T-helper 2 cell (primary cell): ENCODE measurements around the gene FOXO3.
A peak's percentile ranks its signal among the peaks of the same experiment; 100 is the strongest.

Experiments used
- DNase-seq, 5 experiments: peaks; one replicate each; pipeline versions ENCODE4 v3.0.0 to v3.0.0-alpha.2; 2012 to 2022

The FOXO3 gene

DNA sequence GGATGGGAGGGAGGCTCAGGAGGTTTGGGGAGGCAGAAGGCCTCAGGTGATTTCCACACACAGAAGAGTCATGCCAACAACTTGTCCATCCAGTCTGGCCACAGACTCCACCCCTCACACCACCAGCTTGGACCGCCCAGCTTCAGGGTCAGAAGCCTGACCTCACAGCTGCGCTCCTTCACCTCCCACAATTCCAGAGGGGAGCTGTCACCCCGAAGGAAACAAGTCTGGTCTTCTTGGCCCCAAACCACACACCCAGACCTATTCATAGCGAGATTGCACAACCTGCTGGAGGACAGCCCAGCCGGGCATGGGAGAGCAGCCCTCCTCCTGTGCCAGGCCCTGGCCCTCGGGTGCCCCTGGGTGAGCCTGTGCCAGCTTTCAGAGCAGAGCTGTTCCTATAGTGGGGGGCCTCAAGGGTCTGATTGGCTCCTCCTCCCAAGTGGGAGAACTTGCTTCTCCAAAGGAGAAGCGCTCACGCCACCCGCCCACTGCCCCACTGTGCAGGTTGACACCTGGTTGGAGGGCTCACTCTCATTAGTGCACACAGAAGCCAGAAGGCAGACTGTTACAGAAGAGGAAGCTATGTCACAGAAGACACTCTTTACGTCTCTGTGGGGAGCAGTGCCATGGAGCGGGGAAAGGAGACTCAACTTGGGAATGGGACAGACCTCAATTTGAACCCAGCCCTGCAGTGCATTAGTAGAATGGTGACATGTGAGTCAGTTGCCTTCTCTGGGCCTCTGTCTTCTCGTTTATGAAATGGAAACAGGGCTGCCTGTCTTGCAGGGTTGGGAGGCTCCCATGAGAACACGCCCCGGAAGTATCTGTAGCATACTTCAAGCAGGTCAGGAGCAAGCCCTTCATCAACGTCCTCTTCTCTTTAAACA is 128.8 kb downstream of the FOXO3 start:
- no peak for DNase-seq

DNA sequence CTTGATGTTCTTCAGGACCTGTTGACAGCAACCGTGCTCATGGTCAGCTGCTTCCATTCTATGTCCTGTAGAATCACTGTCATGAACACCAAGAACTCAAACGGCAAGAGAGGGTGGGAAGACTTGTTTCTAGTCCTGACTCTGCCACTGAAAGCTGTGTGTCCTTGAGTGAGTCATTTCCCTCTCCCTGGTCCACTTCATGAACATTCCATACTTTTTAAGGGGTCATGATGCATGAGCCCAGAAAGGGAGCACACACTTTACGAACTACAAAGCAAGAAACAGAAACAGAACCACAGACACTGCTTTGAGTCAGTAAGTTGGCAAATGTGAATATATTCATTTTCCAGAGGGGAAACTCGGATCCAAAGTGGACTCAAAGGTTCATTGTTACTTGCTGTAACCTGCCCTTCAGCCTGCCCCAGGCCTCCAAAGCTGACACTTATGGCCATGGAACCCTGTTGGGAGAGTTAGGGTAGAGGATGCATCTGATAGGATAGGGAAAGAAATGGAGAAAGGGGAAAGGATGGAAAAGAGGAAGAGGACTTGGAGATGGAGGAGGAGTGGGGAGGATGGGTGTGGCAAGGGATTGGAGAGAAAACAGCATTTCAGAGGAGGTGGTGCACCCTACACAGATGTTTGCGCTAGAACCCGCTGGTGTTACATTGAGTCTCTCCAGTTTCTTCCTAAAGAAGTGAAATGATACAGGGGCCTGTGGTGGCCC is 129.8 kb downstream of the FOXO3 start:
- no peak for DNase-seq

DNA sequence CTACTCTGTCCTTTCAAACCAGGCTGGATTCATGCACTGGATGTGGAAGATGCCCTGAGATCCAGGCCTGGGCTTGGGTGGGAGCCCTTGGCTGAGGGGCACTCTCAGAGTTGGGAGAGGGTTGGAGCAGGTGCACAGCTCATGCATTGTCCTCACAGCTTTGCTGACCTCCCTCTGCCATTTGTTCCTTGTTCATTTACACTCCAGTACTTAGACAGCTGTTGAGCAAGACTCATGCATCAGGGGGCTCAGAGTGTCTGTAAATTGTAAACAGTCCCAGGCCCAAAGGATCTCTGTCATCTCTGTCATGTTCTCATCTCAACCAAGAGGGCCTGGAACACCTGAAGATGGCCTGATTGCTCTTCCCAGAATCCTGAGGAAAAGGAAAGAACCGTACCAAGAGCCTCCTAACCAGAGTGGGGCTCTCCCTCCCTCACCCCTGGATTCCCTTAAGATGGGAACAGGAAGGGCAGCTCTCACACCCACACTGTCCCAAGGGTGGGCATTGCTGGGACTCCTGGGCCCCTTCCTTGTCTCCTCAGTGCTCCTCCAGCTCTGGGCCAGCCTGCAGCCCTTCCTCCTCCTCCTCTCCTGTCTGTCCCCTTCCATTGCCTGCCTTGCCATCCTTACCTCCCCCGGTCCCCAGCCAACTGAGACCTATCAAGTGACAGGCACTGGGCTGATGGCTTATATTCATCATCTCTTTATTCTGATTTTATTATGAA is 132.9 kb downstream of the FOXO3 start:
- no peak for DNase-seq

DNA sequence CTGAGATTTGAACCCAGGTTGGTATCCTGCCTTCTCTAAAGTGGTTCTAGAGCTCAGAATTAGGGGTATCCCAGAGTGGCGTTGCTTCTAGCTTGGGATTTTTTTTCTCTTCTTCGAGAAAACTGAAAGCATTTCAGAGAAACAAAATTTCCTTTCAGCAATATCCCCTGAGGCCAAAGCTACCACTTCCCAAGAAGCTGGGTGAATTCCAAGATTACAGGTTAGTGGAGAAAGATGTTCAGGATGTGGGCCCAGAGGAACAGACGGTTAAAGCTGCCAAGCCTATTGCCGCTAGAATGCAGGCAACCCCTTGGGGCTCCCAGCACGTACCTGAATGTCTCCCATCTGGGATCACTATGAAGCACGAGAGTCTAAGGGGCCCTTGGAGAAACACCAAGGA is 134.1 kb downstream of the FOXO3 start:
- no peak for DNase-seq

DNA sequence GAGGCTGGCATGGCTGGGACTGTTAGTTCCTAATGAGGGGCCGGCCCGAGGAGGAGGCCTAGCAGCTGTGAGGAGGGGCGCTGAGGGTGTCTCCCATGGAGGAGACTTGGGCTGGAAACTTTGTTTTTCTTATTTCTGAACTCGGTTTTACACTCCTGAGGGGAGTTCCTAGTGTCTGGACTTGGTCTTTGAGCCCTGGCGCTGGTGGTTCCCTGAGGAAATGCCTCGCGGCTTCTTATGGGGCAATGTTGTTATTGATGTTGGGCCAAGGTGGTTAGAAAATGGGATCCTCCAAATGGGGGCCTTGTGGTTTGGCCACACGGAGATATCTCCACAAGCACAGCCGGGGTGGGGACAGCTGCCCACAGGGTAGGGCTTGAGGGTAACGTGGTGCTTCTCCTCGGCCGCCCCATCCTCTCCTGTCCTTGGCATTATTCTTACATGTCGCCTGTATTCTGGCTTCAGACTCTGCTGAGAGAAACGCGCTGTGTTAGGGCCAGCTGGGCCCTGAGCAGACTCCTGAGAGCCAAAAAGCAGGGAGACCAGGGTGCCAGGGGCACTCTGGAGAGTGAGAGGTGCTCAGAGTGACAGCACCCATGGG is 136.9 kb downstream of the FOXO3 start:
- no peak for DNase-seq

DNA sequence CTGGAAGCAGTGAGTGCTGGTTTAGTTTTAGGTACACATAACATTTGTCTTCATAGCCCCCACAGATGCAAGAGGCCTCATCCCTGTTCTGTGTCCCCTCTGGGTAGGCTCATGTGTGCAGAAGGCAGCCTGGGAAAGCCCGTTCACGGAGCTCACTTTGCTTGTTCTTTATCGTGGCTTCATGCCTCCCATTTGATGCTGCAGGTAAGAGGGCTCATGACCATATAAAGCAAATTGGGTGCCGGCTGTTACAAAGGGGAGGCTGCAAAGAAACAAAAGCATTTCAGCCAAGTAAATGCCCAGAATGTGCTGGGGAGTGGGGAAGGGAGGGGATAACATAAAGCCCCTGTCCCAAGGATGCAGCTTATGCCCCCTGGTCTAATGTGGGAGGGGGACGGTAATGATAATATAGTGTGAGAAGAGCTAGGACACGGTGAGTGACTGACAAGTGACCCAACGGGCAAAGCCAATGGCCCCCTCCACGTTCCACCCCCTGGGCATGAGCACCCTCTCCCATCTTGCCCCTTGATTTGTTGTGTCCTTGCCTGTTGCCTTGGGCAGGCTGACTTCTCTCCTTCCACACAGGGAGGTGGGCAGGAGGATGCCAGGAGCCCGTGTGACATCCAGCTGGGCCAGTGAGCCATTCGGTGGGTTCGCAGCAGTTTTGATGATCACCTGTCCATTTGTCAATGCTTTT is 138.0 kb downstream of the FOXO3 start:
- DNase-seq, result no peak

DNA sequence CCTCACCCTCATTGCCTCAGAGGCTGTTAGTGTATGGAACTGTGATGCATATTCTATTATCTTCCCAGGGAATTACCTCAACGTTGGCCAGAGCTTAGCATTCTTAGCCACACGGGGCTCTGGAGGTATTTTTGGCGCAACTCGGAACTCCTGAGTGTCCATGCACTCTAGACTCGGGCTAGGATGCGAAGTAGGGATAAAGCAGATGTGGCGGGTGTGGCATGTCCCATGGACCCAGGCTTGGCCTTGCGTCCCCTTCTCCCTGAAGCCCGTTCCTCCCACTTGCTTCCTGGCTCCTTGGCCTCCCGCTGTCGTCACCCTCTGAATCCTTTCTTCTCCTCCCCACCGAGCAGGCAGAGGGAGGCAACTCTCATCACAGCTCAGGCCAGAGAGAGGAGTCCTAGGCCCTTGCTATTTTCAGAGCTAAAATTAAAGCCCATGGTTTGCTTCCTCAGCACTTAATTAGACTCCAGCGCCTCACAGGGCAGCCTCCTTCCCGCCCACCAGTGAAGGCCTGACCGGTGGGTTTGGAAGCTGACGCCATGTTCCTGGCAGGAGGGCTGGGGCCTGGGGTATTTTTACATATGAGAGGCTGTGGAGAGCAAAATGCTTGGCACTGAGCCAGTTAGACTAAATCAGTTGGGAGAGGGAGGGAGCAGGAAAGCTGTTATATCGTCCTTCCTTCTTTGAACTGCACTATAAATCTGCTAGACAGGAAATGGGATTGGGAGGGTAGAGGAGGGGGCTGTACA is 138.7 kb downstream of the FOXO3 start:
- no peak for DNase-seq

DNA sequence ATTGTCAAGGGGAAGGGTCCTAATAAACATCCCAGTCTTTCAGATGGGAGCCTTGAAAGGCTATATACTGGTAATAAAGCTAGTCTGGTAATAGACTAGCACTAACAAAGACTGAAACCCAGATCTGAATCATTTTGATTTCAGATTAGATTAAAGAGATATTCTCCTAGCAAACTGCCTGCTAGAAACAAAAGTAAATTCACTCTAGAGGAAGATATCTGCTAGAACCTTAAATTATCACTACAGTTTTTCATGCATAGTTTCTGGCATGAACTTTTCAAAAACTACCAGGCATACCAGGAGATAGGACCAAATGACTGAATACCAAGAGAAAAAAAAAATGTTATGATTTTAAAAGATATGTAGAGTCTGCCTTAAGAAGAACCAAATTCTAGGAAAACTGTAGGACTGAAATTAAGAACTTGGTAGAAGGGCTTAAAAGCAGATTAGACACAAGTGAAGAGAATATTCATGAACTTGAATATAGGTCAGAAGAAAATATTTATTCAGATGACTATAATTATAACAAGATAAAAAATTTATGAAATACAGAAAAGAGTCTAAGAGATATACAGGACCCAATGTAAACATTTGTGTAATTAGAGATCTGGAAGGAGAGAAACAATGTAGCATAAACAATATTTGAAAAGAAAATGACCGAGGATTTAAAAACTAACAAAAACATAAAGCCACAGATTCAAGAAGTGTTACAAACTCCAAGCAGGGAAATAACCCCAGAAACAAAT is 141.6 kb downstream of the FOXO3 start:
- peak in 1 of 5 experiments; percentile 57 for DNase-seq

DNA sequence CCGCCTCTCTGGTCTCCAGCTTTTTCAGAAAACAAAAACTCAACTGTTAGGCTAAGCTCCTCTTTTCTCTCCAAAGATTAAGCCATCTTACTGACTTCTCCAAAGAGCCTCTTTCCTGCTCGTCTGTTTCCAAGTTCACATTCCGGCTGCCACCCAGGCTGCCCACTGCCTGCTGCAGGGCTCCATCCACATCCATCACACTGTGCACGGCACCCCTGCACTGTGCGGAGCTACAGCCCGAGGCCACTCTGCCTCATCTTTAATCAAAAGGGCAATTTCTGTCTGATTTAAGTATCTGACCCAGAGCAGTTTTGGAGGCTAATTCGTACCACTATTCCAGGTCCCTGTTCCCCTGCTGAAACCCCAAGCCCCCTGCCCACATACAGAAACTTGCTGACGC is 145.9 kb downstream of the FOXO3 start:
- DNase-seq, result no peak

DNA sequence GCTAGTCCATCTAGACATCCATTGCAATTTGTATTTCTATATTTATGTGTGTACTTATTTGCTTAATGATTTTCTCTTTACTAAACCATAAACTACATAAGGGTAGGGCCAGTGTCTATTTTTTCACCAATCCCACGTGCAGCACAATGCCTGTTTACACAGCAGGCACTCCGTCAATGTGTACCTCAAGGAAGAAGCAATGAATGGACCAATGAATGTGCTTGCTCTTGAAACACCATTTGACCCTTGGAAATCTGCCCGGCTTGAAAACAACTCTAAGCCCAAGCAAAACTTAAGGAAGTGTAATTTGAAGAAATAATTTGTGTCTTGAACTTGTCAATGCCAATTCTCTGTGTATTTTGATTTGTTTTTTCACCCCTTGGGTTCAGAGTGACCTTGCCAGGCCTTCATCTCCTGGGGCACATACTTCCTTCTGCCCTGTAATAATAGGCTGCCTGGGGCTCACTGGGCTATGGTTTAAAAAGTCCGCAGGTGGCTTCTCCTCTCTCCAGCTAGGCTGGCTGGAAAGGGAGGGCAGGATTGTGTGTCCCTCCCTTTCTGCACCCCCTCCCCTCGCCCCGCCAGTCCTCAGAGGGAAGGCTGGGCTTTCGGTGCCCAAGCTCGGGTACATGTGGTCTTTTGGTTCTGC is 146.7 kb downstream of the FOXO3 start:
- DNase-seq, result no peak

DNA sequence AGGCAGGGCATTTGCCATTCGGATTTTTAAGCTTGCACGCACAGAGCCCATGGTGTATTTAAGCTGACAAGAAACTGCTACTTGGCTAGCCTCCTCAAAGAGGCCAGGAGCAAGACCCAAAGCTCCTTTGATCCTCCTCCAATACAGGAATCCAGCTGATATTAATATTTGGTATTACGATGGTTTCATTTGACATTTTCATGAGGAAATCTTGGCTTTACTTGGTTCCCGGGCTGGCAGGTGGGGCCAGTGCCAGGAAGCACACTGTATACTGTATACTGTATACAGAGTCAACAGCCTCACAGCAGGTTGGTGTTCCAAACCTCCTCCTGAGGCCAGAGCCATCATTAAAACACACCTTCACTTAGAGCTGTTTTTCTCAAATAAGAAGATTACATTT is 149.3 kb downstream of the FOXO3 start:
- DNase-seq, result no peak

DNA sequence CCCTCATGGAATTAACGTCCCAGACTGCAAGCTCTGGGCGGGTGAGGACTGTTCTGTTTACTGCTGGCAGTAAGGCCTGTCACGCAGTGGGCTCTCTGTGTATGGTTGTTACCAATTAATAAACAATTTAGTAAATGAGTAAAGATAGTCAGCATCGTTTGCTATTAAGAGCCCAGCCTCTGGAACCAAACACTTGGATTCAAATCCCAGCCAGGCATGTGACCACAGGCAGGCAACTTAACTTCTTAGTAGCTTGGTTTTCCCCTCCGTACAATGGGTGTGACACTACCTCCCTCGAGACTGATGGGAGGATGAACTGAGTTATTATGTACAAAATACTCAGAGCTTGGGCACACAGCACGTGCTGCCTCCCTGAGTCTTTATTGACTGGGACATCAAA is 149.8 kb downstream of the FOXO3 start:
- no peak for DNase-seq

DNA sequence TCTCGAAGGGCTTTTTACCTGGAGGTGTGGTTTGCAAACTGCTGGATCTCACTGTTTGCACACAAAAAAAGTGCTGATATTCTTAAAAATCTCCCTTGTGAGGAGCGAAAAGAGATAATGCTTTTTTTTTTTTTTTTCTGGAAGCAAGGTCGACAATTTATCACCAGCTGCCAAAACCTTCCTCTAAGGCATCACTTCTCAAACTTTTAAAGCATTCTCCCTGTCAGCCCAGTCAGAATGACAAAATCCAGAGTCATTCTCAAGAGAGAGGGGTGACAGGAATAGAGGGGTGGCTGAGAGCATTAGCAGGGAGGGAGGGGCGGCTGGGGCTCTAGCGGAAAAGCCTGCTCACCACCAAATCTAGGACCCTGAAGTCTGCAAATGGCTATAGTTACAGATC is 150.4 kb downstream of the FOXO3 start:
- no peak for DNase-seq

DNA sequence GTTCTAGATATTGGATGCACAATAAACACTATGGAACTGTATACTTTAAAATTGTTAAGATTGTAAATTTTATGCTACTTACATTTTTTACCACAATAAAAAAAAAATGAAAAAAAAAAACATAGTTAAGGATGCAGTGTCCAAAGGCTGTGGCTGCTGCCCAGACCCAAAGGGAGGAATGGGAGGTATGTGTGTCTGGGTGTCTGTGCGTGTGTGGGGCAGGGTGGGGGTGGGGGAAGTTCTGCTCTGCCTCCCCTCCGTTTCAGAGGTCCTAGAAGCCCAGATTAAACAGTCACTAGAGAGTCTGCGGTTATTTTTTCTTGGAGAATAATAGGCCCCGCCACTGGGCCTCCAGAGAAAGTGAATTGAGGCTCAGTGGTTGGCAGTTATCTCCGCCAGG is 151.1 kb downstream of the FOXO3 start:
- no peak for DNase-seq

DNA sequence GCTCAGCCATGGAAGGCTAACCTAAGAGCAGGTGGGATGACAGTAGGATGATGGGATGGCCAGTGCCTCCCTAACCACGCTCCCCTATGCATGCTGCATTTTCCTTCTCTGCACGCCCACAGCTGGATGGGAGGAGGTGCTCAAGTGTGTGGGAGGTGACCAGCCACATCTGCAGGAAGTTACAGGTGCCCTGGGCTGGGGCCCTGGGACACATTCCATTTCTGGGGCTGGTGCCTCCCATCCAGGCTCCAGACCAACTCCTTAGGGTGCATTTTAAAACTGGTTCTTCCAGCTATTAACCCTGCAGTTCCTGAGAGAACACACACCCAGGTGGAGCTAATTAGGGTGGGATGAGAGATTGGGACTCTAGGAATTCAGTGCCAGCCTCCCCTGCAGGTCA is 152.2 kb downstream of the FOXO3 start:
- no peak for DNase-seq

DNA sequence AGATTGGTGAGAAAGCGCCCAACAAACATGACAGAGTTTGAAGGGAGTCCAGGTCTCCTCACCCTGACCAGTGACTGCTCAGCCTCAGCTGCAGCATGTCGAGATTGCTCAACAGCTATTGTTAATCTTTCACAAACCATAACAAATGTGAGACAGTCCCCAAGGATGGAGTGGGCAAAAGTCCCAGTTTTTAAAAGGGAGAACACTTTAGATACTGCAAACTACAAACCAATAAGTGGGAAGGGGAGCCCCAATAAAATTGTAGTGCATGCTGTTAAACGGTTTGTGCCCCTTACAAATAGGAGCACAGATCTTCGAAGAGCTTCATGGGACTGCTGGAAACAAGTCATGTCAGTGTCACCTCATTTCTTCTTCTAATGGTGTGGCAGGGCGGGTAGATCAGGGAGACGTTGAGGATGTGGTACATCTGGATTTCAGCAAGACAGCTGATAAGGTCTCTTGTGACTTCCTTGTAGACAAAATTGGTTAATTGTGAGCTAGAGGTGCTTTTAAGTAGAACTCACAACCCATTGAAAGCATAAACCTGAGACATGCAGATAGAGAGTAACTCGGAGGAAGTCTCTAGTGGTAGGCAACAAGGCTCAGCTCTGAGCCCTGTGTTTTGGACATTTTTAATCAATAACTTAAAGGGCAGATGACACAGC is 153.5 kb downstream of the FOXO3 start:
- DNase-seq, result peak in 2 of 5 experiments; percentile 13 to 96

DNA sequence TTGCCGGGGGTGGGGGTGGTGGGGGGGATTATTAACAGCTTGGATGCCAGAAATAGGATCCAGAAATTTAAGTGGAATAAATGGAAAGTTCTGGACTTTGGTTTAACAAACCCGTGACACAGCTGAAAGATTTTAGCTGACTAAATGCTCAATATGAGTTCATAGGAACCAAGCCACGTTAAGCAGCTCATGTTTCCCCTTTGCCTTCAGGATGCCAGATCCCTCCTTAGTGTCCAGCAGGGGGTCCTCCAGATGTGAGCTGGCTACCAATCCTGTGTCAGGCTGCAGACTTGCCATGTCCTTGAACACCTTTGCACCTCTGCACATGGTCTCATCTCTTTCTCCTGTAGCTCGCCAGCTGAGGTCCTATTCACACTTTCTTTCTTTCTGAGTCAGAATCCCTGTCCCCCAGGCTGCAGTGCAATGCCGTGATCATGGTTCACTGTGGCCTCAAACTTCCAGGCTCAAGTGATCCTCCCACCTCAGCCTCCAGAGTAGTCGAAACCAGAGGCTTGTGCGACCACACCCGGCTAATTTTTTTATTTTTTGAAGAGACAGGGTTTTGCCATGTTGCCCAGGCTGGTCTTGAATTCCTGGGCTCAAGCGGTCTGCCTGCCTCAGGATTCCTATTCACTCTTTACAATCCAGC is 154.2 kb downstream of the FOXO3 start:
- peak in 1 of 5 experiments; percentile 46 for DNase-seq

DNA sequence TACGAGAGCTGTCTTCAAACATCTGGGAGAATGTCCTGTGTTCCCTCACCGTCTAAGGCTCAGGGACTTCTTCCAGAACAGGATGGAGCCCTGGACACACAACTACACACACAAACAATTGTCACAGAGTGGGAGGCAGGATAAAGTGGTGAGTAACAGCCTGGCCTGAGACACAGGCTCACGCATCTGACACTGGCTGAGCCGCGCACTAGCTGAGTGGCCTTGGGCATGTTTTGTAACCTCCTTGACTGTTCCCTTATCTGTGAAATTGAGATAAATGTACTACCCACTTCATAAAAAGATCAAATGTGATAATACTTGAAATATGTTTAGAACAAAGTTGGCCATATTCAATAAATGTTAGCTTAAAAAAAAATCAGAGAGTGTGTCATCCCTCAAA is 155.1 kb downstream of the FOXO3 start:
- no peak for DNase-seq
